Measurements from ENCODE around the gene SCTR. TPM values are rescaled to one million over a fixed set of nuclear protein-coding genes. Genes with fewer than 3 reads are reported as not detected.

SCTR gene
- total and polyA plus RNA-seq, 12 donors: 0.33 to 8.3 (median 0.46) TPM; not detected in 5

GRCh38 chr2:119436993-119437772 lies 87.1 kb downstream of the SCTR start:
- Histone ChIP-seq H3K36me3 (replicated peaks in 1 of 2) (peaks cover 0 to 9% of the 10 kb centered on the region in 2 donors), H3K4me3 (no peak overlapping the region), H3K27ac (no peak overlapping the region), H3K4me1 (replicated peaks in 1 of 2) (peaks cover 13 to 22% of the 10 kb centered on the region in 2 donors), H3K27me3 (no peaks in the 10 kb centered on the region), H3K9me3 (replicated peaks in 1 of 3) (no peaks in the 10 kb centered on the region)
- WGBS, 4 donors: 92 to 97% (median 95%) methylated on average over 10 to 22 of the region's 22 CpGs
- DNase-seq: no peak
- TF ChIP-seq POLR2A (IDR thresholded peaks at IDR 0.05) (no peak), CTCF (IDR thresholded peaks at IDR 0.05) (no peak)
- intact Hi-C loops (cut with DNase I): no loop called here

GRCh38 chr2:119435953-119436297 lies 88.4 kb downstream of the SCTR start:
- intact Hi-C loops (cut with DNase I): no loop called here
- no peak overlapping the region for H3K4me3 ChIP-seq
- peaks cover 16 to 32% of the 10 kb centered on the region in 2 donors for H3K4me1 ChIP-seq (replicated peaks in 1 of 2)
- H3K9me3 ChIP-seq (replicated peaks in 1 of 3): no peaks in the 10 kb centered on the region
- WGBS, 4 donors: 60 to 100% (median 69%) methylated on average over 2 to 7 of the region's 7 CpGs
- no peak overlapping the region for H3K27ac ChIP-seq
- H3K27me3 ChIP-seq: no peaks in the 10 kb centered on the region
- peaks cover 0 to 9% of the 10 kb centered on the region in 2 donors for H3K36me3 ChIP-seq (replicated peaks in 1 of 2)
- TF ChIP-seq POLR2A (IDR thresholded peaks at IDR 0.05): no peak
- no peak for TF ChIP-seq CTCF (IDR thresholded peaks at IDR 0.05)
- DNase-seq: no peak

- H3K4me3 ChIP-seq: no peak overlapping the region
- H3K9me3 ChIP-seq (replicated peaks in 1 of 3): no peaks in the 10 kb centered on the region
- DNase-seq: peak in 1 of 7 donors; percentile 24
- H3K4me1 ChIP-seq (replicated peaks in 1 of 2): peaks cover 16 to 38% of the 10 kb centered on the region in 2 donors
- no peak for TF ChIP-seq POLR2A (IDR thresholded peaks at IDR 0.05)
- TF ChIP-seq CTCF (IDR thresholded peaks at IDR 0.05): no peak
- WGBS, 4 donors: 81 to 90% (median 87%) methylated on average over 3 to 6 of the region's 6 CpGs
- peaks cover 0 to 9% of the 10 kb centered on the region in 2 donors for H3K36me3 ChIP-seq (replicated peaks in 1 of 2)
- H3K27me3 ChIP-seq: no peaks in the 10 kb centered on the region
- no peak overlapping the region for H3K27ac ChIP-seq
- intact Hi-C loops (cut with DNase I): no loop called here
These were observed 89.0 kb downstream of the SCTR start for GRCh38 chr2:119435081-119435952.

- TF ChIP-seq POLR2A (IDR thresholded peaks at IDR 0.05) (no peak), CTCF (IDR thresholded peaks at IDR 0.05) (no peak)
- DNase-seq: peak in 1 of 7 donors; percentile 31
- H3K9me3 ChIP-seq (replicated peaks in 1 of 3): no peaks in the 10 kb centered on the region
- H3K36me3 ChIP-seq (replicated peaks in 1 of 2): peaks cover 0 to 9% of the 10 kb centered on the region in 2 donors
- no peak overlapping the region for H3K27ac ChIP-seq
- no peaks in the 10 kb centered on the region for H3K27me3 ChIP-seq
- H3K4me3 ChIP-seq: no peak overlapping the region
- H3K4me1 ChIP-seq (replicated peaks in 1 of 2): peaks cover 16 to 44% of the 10 kb centered on the region in 2 donors
- intact Hi-C loops (cut with DNase I): no loop called here
- 86 to 96% (median 93%) methylated on average over 3 to 6 of the region's 6 CpGs for WGBS, 4 donors
These were observed 89.6 kb downstream of the SCTR start for GRCh38 chr2:119434664-119435063.

Data from adrenal gland (tissue), 12 donors.